GM21515 (cell line): ENCODE results near the gene CDK19.

Experiments
- ATAC-seq: cut with Tn5 transposase; IDR thresholded peaks from one replicate; pipeline ENCODE4 v1.9.1; 2021; ENCODE audit not compliant: unreplicated experiment

Gene CDK19

GRCh38 chr6:110560239-110561007 lies 254.8 kb downstream of the CDK19 start:
- ATAC-seq, result no peak
